ENCODE results near the gene WWOX. TPM values are rescaled to one million over a fixed set of nuclear protein-coding genes. Genes with fewer than 3 reads are reported as not detected.

WWOX gene
- polyA plus RNA-seq, 2 of the 4 experiments (the other 2 are of a cell fraction): 16.0 to 17.2 TPM

GRCh38 chr16:78277321-78278055, 178.0 kb downstream of the WWOX start:
- Histone ChIP-seq H3K9me3 (no peaks in the 10 kb centered on the region), H3K27ac (no peak overlapping the region), H3K4me1 (no peaks in the 10 kb centered on the region), H3K4me3 (no peak overlapping the region), H3K4me2 (no peak overlapping the region)
- FAIRE-seq (no peak), ATAC-seq (no peak), DNase-seq (ENCODE audit: low read depth in 1 of 2, low spot score in 1 of 2) (no peak)
- no peak for TF ChIP-seq E2F6 (IDR thresholded peaks at IDR 0.05; ENCODE audit: borderline replicate concordance, low read depth)
- TF ChIP-seq FOXS1 (CRISPR knock-in tag; IDR thresholded peaks at IDR 0.05): no peak
- TF ChIP-seq RCOR1 (IDR thresholded peaks at IDR 0.05; ENCODE audit: low read depth, low read length): no peak
- TF ChIP-seq HOXA7 (CRISPR knock-in tag; IDR thresholded peaks at IDR 0.05): no peak
- TF ChIP-seq HOXB13 (CRISPR knock-in tag; IDR thresholded peaks at IDR 0.05; ENCODE audit: low read depth): no peak
- TF ChIP-seq JUN (IDR thresholded peaks at IDR 0.05): no peak
- TF ChIP-seq ESRRA (IDR thresholded peaks at IDR 0.05; ENCODE audit: borderline replicate concordance, low read length): no peak
- TF ChIP-seq FOSB (CRISPR knock-in tag; IDR thresholded peaks at IDR 0.05): no peak
- no peak for TF ChIP-seq MAZ (IDR thresholded peaks at IDR 0.05; ENCODE audit: borderline replicate concordance, low read depth, low read length)
- TF ChIP-seq RFX5 (IDR thresholded peaks at IDR 0.05): no peak
- no peak for TF ChIP-seq SREBF2 (IDR thresholded peaks at IDR 0.05)
- 63% methylated on average over 12 of the region's 12 CpGs for WGBS (ENCODE audit: missing lambda C conversion rate)
- ChIA-PET CTCF (no interaction called here), POLR2A (no interaction called here)

GRCh38 chr16:78278056-78278450, 178.6 kb downstream of the WWOX start:
- H3K27ac ChIP-seq: no peak overlapping the region
- H3K4me2 ChIP-seq: no peak overlapping the region
- ChIA-PET CTCF (no interaction called here), POLR2A (no interaction called here)
- DNase-seq (ENCODE audit: low read depth in 1 of 2, low spot score in 1 of 2) (no peak), ATAC-seq (no peak), FAIRE-seq (no peak)
- TF ChIP-seq PHF8 (IDR thresholded peaks at IDR 0.05; ENCODE audit: borderline replicate concordance, low read depth) (no peak), HEYL (CRISPR knock-in tag; IDR thresholded peaks at IDR 0.05) (no peak), ESRRA (IDR thresholded peaks at IDR 0.05; ENCODE audit: borderline replicate concordance, low read length) (no peak), REST (IDR thresholded peaks at IDR 0.05) (no peak), BCL3 (IDR thresholded peaks at IDR 0.05) (no peak), HOXA7 (CRISPR knock-in tag; IDR thresholded peaks at IDR 0.05) (no peak), HOXB13 (CRISPR knock-in tag; IDR thresholded peaks at IDR 0.05; ENCODE audit: low read depth) (no peak), EHF (CRISPR knock-in tag; IDR thresholded peaks at IDR 0.05) (no peak), RFX5 (IDR thresholded peaks at IDR 0.05) (no peak), BHLHE40 (IDR thresholded peaks at IDR 0.05; ENCODE audit: low read depth, low read length) (no peak), HDAC2 (IDR thresholded peaks at IDR 0.05) (no peak), RNF2 (IDR thresholded peaks at IDR 0.05; ENCODE audit: borderline replicate concordance, low read depth) (no peak), JUNB (IDR thresholded peaks at IDR 0.05) (no peak), RAD21 (conservative IDR thresholded peaks at IDR 0.05 in 1 of 2, IDR thresholded peaks at IDR 0.05 in 1 of 2) (no peak)
- no peaks in the 10 kb centered on the region for H3K4me1 ChIP-seq
- no peaks in the 10 kb centered on the region for H3K9me3 ChIP-seq
- H3K4me3 ChIP-seq: no peak overlapping the region
- 95% methylated on average over 3 of the region's 3 CpGs for WGBS (ENCODE audit: missing lambda C conversion rate)
